Measurements from ENCODE around the gene RGS14. TPM values are rescaled to one million over a fixed set of nuclear protein-coding genes. Genes with fewer than 3 reads are reported as not detected.

Gene RGS14
- total and polyA plus RNA-seq, 2 experiments from 2014 or later: 23.5 to 37.9 TPM

- ATAC-seq: peak; percentile 62
Measured at GRCh38 chr5:177366528-177367322, 9.0 kb downstream of the RGS14 start.

GRCh38 chr5:177367323-177367848 lies 9.7 kb downstream of the RGS14 start:
- H3K4me3 Mint-ChIP-seq: peak overlapping the region; percentile 90
- peak; percentile 0 for ATAC-seq

More at GRCh38 chr5:177366528-177367322, 9.0 kb downstream of the RGS14 start:
- Histone ChIP-seq H2AFZ (peak overlapping the region; percentile 89), H3K27ac (ENCODE audit: low read depth) (peak overlapping the region; percentile 95), H3K4me1 (ENCODE audit: insufficient read depth) (peaks cover 57% of the 10 kb centered on the region), H3F3A (replicated peaks; ENCODE audit: low read depth) (peaks cover 27% of the 10 kb centered on the region; the same call in 1 of the 2 replicates), H3K27me3 (ENCODE audit: insufficient read depth) (peaks cover 20% of the 10 kb centered on the region), H3K79me2 (replicated peaks; ENCODE audit: insufficient read depth) (no peaks in the 10 kb centered on the region), H3K4me3 (peak overlapping the region; percentile 84), H3K36me3 (ENCODE audit: insufficient read depth) (no peaks in the 10 kb centered on the region), H3K4me2 (peak overlapping the region; percentile 97), H4K20me1 (replicated peaks; ENCODE audit: insufficient read depth) (no peaks in the 10 kb centered on the region; the same call in 1 of the 2 replicates), H3K9me2 (ENCODE audit: insufficient read depth) (no peaks in the 10 kb centered on the region)
- peak overlapping the region; percentile 98 for H3K27ac Mint-ChIP-seq
- H3K36me3 Mint-ChIP-seq (ENCODE audit: low read depth): peaks cover 11% of the 10 kb centered on the region
- DNase-seq (ENCODE audit: low spot score): peak; percentile 99
- H3K9me3 Mint-ChIP-seq: no peaks in the 10 kb centered on the region; the same call in 2 of the 3 replicates
- peaks cover 33% of the 10 kb centered on the region for H3K27me3 Mint-ChIP-seq (ENCODE audit: insufficient read depth, low read depth, poor library complexity)
- H3K4me1 Mint-ChIP-seq: peaks cover 60% of the 10 kb centered on the region
- H3K4me3 Mint-ChIP-seq: peak overlapping the region; percentile 90
- TF ChIP-seq NANOG (IDR thresholded peaks at IDR 0.05; ENCODE audit: borderline replicate concordance) (no peak), CTCF (conservative IDR thresholded peaks at IDR 0.05; ENCODE audit: low read depth in 2 of 2) (no peak), CREB1 (CRISPR knock-in tag; IDR thresholded peaks at IDR 0.05; ENCODE audit: low read depth) (no peak), ZNF114 (CRISPR knock-in tag; IDR thresholded peaks at IDR 0.05) (no peak), JUNB (IDR thresholded peaks at IDR 0.05; ENCODE audit: unreplicated experiment) (no peak), STAT1 (IDR thresholded peaks at IDR 0.05; ENCODE audit: unreplicated experiment) (no peak), POLR2AphosphoS5 (IDR thresholded peaks at IDR 0.05; ENCODE audit: low read depth) (peak; percentile 66)

More at GRCh38 chr5:177367323-177367848, 9.7 kb downstream of the RGS14 start:
- peaks cover 11% of the 10 kb centered on the region for H3K36me3 Mint-ChIP-seq (ENCODE audit: low read depth)
- peaks cover 54% of the 10 kb centered on the region for H3K4me1 Mint-ChIP-seq
- Histone ChIP-seq H4K20me1 (replicated peaks; ENCODE audit: insufficient read depth) (no peaks in the 10 kb centered on the region; the same call in 1 of the 2 replicates), H3K9me2 (ENCODE audit: insufficient read depth) (no peaks in the 10 kb centered on the region), H3K4me2 (peak overlapping the region; percentile 97), H3K4me1 (ENCODE audit: insufficient read depth) (peaks cover 52% of the 10 kb centered on the region), H3K36me3 (ENCODE audit: insufficient read depth) (no peaks in the 10 kb centered on the region), H3K79me2 (replicated peaks; ENCODE audit: insufficient read depth) (no peaks in the 10 kb centered on the region), H3F3A (replicated peaks; ENCODE audit: low read depth) (peaks cover 23% of the 10 kb centered on the region; the same call in 1 of the 2 replicates), H3K27me3 (ENCODE audit: insufficient read depth) (peaks cover 16% of the 10 kb centered on the region), H3K4me3 (peak overlapping the region; percentile 84), H3K27ac (ENCODE audit: low read depth) (no peak overlapping the region), H2AFZ (peak overlapping the region; percentile 84)
- H3K27me3 Mint-ChIP-seq (ENCODE audit: insufficient read depth, low read depth, poor library complexity): peaks cover 28% of the 10 kb centered on the region
- no peak overlapping the region for H3K27ac Mint-ChIP-seq
- TF ChIP-seq CTCF (conservative IDR thresholded peaks at IDR 0.05; ENCODE audit: low read depth in 2 of 2) (0 out of 4 replicates have a peak, but pooled peaks of 1 of the 2 experiments have one; percentile 17), EZH2 (IDR thresholded peaks at IDR 0.05; ENCODE audit: low read depth, unreplicated experiment) (no peak), POLR2AphosphoS5 (IDR thresholded peaks at IDR 0.05; ENCODE audit: low read depth) (peak; percentile 12)
- no peaks in the 10 kb centered on the region; the same call in 2 of the 3 replicates for H3K9me3 Mint-ChIP-seq
- peak; percentile 45 for DNase-seq (ENCODE audit: low spot score)

All from GM23338 (cell line).